Measurements from ENCODE around the gene PFKL.

PFKL gene

DNA sequence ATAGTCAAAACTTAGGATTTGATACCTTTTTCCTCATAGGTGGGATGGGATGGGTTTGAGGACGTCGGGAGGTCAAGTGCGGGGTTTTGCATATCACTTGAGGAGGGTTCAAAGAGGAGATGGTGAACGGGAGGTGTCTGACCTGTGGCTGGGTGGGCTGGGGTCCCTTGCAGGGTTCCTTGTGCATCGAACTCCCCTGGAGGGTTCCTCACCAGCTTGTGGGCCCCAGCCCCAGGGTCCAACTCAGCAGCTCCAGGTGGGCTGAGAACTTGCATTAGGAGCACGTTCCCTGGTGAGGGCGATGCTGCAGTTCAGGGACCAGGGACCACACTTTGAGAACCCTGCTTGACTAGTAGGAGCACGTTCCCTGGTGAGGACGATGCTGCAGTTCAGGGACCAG is 76.8 kb downstream of the PFKL start:
- TF ChIP-seq, protein P1, sequence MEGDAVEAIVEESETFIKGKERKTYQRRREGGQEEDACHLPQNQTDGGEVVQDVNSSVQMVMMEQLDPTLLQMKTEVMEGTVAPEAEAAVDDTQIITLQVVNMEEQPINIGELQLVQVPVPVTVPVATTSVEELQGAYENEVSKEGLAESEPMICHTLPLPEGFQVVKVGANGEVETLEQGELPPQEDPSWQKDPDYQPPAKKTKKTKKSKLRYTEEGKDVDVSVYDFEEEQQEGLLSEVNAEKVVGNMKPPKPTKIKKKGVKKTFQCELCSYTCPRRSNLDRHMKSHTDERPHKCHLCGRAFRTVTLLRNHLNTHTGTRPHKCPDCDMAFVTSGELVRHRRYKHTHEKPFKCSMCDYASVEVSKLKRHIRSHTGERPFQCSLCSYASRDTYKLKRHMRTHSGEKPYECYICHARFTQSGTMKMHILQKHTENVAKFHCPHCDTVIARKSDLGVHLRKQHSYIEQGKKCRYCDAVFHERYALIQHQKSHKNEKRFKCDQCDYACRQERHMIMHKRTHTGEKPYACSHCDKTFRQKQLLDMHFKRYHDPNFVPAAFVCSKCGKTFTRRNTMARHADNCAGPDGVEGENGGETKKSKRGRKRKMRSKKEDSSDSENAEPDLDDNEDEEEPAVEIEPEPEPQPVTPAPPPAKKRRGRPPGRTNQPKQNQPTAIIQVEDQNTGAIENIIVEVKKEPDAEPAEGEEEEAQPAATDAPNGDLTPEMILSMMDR (conservative IDR thresholded peaks at IDR 0.05): no peak
- no peak overlapping the region for H3K27ac ChIP-seq

All from VCaP (cell line).